A549 (cell line): ENCODE measurements around the gene TRABD2A. TPM values are rescaled to one million over a fixed set of nuclear protein-coding genes. Genes with fewer than 3 reads are reported as not detected.

Experiments used
- ATAC-seq, 2 experiments: fragments of 200-7000 bp in 1 of 2; fragments of >200 bp in 1 of 2; cut with Nextera tagmentation in 1 of 2; cut with Tn5 transposase in 1 of 2; 3 replicates each; pipeline versions ENCODE4 v1.8.0 to v1.9.1; 2018 to 2020; ENCODE audit warnings: mild to moderate bottlenecking in 1 of 2, moderate library complexity in 1 of 2
- CTCF ChIA-PET: fragments of 300-600 bp; sonication (Branson Sonifier 250); formaldehyde crosslinking; extraction: SDS; loops from one replicate; lab custom pipeline; 2021; ENCODE audit warnings: antibody characterized with exemption, inconsistent platforms; lab: Yijun Ruan, JAX
- POLR2A ChIA-PET: fragments of 350-600 bp; formaldehyde crosslinking; extraction: SDS; loops from one replicate; lab custom pipeline; 2021; ENCODE audit warnings: antibody characterized with exemption, inconsistent platforms; lab: Yijun Ruan, JAX
- DNase-seq, 2 experiments: peaks; one replicate each; pipeline versions ENCODE4 v3.0.0 to v3.0.0-alpha.2; 2011 to 2016; ENCODE audit warnings: low read depth in 1 of 2, low spot score in 1 of 2
- FAIRE-seq: peaks from 2 replicates; lab custom pipeline; 2011; peaks lifted over from hg19 to GRCh38; lab: Jason Lieb, UNC
- H3K27ac ChIP-seq, 2 experiments: fragments of >200 bp; sonication (Bioruptor Twin); formaldehyde crosslinking; 3 replicates each; pipeline ENCODE4 v1.5.1; 2016 to 2017
- H3K4me1 ChIP-seq: fragments of >200 bp; sonication (Bioruptor Twin); formaldehyde crosslinking; 3 replicates; pipeline ENCODE4 v1.6.1; 2016
- H3K4me2 ChIP-seq: fragments of >200 bp; sonication (Bioruptor Twin); formaldehyde crosslinking; 3 replicates; pipeline ENCODE4 v1.6.1; 2016
- H3K4me3 ChIP-seq: fragments of >200 bp; sonication (Bioruptor Twin); formaldehyde crosslinking; 3 replicates; pipeline ENCODE4 v1.5.1; 2016
- H3K9me3 ChIP-seq: fragments of >200 bp; sonication (Bioruptor Twin); formaldehyde crosslinking; 3 replicates; pipeline ENCODE4 v1.6.1; 2016
- BHLHE40 ChIP-seq: IDR thresholded peaks from 2 replicates; pipeline ENCODE4 v1.6.1; 2012; ENCODE audit warnings: low read depth, low read length, inconsistent platforms
- CBX2 ChIP-seq: fragments of 200-600 bp; sonication (generic); IDR thresholded peaks from 2 replicates; pipeline ENCODE4 v1.6.1; 2016; ENCODE audit warnings: low read depth, mild to moderate bottlenecking, borderline replicate concordance
- CBX8 ChIP-seq: fragments of 200-600 bp; sonication (generic); IDR thresholded peaks from 2 replicates; pipeline ENCODE4 v1.6.1; 2016
- CEBPB ChIP-seq, 2 experiments: fragments of >200 bp in 1 of 2; sonication (Bioruptor Twin) in 1 of 2; formaldehyde crosslinking in 1 of 2; IDR thresholded peaks; 2 replicates each; pipeline ENCODE4 v1.6.1; 2012 to 2016
- EHMT2 ChIP-seq: fragments of 200-600 bp; sonication (generic); IDR thresholded peaks from 2 replicates; pipeline ENCODE4 v1.6.1; 2016; ENCODE audit warnings: antibody characterized with exemption, low read depth, mild to moderate bottlenecking, moderate library complexity
- ELK1 ChIP-seq: fragments of 150-350 bp; IDR thresholded peaks from 2 replicates; pipeline ENCODE4 v1.6.1; 2014; ENCODE audit warnings: low read depth, mild to moderate bottlenecking, low read length
- FOXS1 ChIP-seq: fragments of 250-450 bp; sonication (Bioruptor Pico); IDR thresholded peaks from 2 replicates; pipeline ENCODE4 v1.5.0; 2020; ENCODE audit warnings: mild to moderate bottlenecking, moderate library complexity
- HES2 ChIP-seq: fragments of >200 bp; sonication (Bioruptor Twin); formaldehyde crosslinking; IDR thresholded peaks from 2 replicates; pipeline ENCODE4 v1.6.1; 2016
- HEYL ChIP-seq: fragments of 250-450 bp; sonication (Bioruptor Pico); IDR thresholded peaks from 2 replicates; pipeline ENCODE4 v1.8.0; 2021; ENCODE audit warnings: mild to moderate bottlenecking, moderate library complexity
- HOXB13 ChIP-seq: fragments of 250-450 bp; sonication (Bioruptor Pico); IDR thresholded peaks from 2 replicates; pipeline ENCODE4 v1.5.0; 2020; ENCODE audit warnings: low read depth, mild to moderate bottlenecking, moderate library complexity
- JUN ChIP-seq, 2 experiments: fragments of >200 bp; sonication (Bioruptor Twin); formaldehyde crosslinking; IDR thresholded peaks; 2 replicates in 1 of 2; 3 replicates in 1 of 2; pipeline ENCODE4 v1.6.1; 2016 to 2017
- MAFK ChIP-seq: fragments of 450-650 bp; IDR thresholded peaks from 2 replicates; pipeline ENCODE4 v1.6.1; 2014; ENCODE audit not compliant: partially characterized antibody
- NFE2L2 ChIP-seq: fragments of 150-350 bp; conservative IDR thresholded peaks from 2 replicates; pipeline ENCODE4 v1.6.1; 2014; ENCODE audit warnings: low read length
- NPAS2 ChIP-seq: fragments of 250-450 bp; sonication (Bioruptor Pico); IDR thresholded peaks from 2 replicates; pipeline ENCODE4 v1.8.0; 2022; ENCODE audit warnings: mild to moderate bottlenecking, moderate library complexity, borderline replicate concordance
- NR3C1 ChIP-seq: fragments of >200 bp; sonication (Bioruptor Twin); formaldehyde crosslinking; IDR thresholded peaks from 3 replicates; pipeline ENCODE4 v1.6.1; 2017
- PBX3 ChIP-seq: IDR thresholded peaks from 2 replicates; pipeline ENCODE4 v1.6.1; 2012
- RARB ChIP-seq: fragments of 250-450 bp; sonication (Bioruptor Pico); IDR thresholded peaks from 2 replicates; pipeline ENCODE4 v1.8.0; 2021; ENCODE audit warnings: mild to moderate bottlenecking, moderate library complexity
- REST ChIP-seq: fragments of 200-600 bp; sonication (generic); IDR thresholded peaks from 2 replicates; pipeline ENCODE4 v1.6.1; 2016; ENCODE audit warnings: antibody characterized with exemption, mild to moderate bottlenecking, moderate library complexity
- RNF2 ChIP-seq: fragments of 200-600 bp; sonication (generic); IDR thresholded peaks from 2 replicates; pipeline ENCODE4 v1.6.1; 2016; ENCODE audit warnings: low read depth, mild to moderate bottlenecking, antibody characterized with exemption, moderate library complexity, borderline replicate concordance
- SREBF2 ChIP-seq: fragments of 450-650 bp; IDR thresholded peaks from 2 replicates; pipeline ENCODE4 v1.6.1; 2014; ENCODE audit warnings: mild to moderate bottlenecking, moderate library complexity
- WGBS: methylation state at CpG from one replicate; pipeline ENCODE4 v1.1.6; 2017; ENCODE audit errors: missing lambda C conversion rate; 5-methylcytosine and 5-hydroxymethylcytosine counted together
- polyA plus RNA-seq, 4 experiments: library from polyadenylated mRNA; depleted of rRNA in 3 of 4; stranded (reverse); fragments of >200 nt; fragmentation: RNase III in 1 of 4; extraction: RNeasy Plus Mini Kit Qiagen cat#74134 plus additional on column Dnase treatment in 1 of 4; gene quantifications; 2 replicates in 3 of 4; 3 replicates in 1 of 4; pipeline ENCODE4 v1.2.3, GENCODE V29; 2011 to 2017
- TF ChIP-seq, protein P1 (sequence below): IDR thresholded peaks from 2 replicates; pipeline ENCODE4 v1.6.1; 2012; ENCODE audit warnings: low read depth, borderline replicate concordance
- TF ChIP-seq, protein P2 (sequence below): fragments of >200 bp; sonication (Bioruptor Twin); formaldehyde crosslinking; IDR thresholded peaks from 3 replicates; pipeline ENCODE4 v1.6.1; 2016

Gene TRABD2A
- polyA plus RNA-seq, 2 of the 4 experiments (the other 2 are of a cell fraction), result 6.1 to 7.1 TPM

DNA sequence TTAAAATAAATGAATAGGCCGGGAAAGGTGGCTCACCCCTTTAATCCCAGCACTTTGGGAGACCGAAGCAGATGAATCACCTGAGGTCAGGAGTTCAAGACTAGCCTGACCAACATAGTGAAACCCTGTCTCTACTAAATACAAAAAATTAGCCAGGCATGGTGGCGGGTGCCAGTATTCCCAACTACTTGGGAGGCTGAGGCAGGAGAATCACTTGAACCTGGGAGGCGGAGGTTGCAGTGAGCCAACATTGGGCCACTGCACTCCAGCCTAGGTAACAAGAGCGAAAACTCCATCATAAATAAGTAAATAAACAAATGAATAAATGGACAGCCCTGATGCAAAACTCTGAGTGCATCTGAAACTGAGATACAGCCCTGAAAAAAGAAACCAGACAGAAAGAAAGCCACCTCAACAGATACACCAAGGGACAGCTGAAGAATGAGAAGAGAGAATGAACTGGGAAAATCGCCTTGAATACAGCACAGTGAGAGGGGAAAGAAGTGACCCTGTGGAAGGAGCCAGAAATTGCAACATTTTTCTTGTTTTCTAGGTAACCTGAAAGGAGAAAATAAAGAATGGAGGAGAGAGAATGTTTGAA lies 64.4 kb downstream of the TRABD2A start (continued):
- TF ChIP-seq CEBPB (IDR thresholded peaks at IDR 0.05), result no peak

DNA sequence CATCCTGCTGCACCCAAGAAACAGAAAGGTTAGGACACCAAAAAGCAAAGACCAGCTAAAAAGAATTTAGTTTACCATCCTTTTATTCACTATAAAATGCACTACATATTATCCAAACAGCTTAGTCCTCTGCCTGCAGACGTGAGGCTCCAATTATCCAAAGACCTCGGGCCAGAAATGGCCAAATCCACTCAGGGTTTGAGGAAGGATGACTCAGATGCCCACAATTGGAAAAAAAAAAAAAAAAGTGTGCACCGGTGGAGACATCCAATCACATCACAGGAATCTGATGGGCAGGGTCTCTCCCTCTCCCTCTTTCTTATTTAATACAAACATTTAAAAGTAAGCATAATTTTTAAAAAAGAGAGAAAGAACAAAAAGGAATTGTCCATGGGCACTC lies 65.7 kb downstream of the TRABD2A start:
- ChIA-PET POLR2A (no interaction called here), CTCF (no interaction called here)
- FAIRE-seq (no peak), ATAC-seq (no peak), DNase-seq (no peak)
- Histone ChIP-seq H3K4me3 (no peak overlapping the region), H3K4me1 (no peaks in the 10 kb centered on the region), H3K4me2 (no peak overlapping the region), H3K9me3 (no peaks in the 10 kb centered on the region), H3K27ac (no peak overlapping the region)
- TF ChIP-seq SREBF2 (no peak), NFE2L2 (no peak), FOXS1 (CRISPR knock-in tag) (no peak)
- TF ChIP-seq, protein P1, sequence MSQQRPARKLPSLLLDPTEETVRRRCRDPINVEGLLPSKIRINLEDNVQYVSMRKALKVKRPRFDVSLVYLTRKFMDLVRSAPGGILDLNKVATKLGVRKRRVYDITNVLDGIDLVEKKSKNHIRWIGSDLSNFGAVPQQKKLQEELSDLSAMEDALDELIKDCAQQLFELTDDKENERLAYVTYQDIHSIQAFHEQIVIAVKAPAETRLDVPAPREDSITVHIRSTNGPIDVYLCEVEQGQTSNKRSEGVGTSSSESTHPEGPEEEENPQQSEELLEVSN, result no peak
- WGBS, result 12% methylated on average over 3 of the region's 3 CpGs

- H3K4me2 ChIP-seq, result no peak overlapping the region
- POLR2A ChIA-PET, result no interaction called here
- DNase-seq, result no peak
- no peak for ATAC-seq
- H3K27ac ChIP-seq, result no peak overlapping the region
- no peak overlapping the region for H3K4me3 ChIP-seq
- H3K4me1 ChIP-seq, result peaks cover 11% of the 10 kb centered on the region
- H3K9me3 ChIP-seq, result no peaks in the 10 kb centered on the region
- WGBS, result 90% methylated on average over 6 of the region's 6 CpGs
- TF ChIP-seq RNF2 (no peak), HOXB13 (no peak), JUN (IDR thresholded peaks at IDR 0.05) (no peak), REST (0 out of 2 replicates have a peak, but pooled peaks have one; percentile 26), EHMT2 (no peak), MAFK (no peak)
- FAIRE-seq, result no peak
- CTCF ChIA-PET, result interaction anchor here (0.9 kb wide), 1 partner anchor 19 kb away, joined by 3 read pairs; no protein-coding TSS in a partner anchor
These were observed 68.9 kb downstream of the TRABD2A start for GRCh38 chr2:84811839-84812431.

- H3K4me2 ChIP-seq, result no peak overlapping the region
- POLR2A ChIA-PET, result no interaction called here
- no peak overlapping the region for H3K4me3 ChIP-seq
- H3K9me3 ChIP-seq, result no peaks in the 10 kb centered on the region
- WGBS, result 75% methylated on average over 4 of the region's 4 CpGs
- no peak overlapping the region for H3K27ac ChIP-seq
- CTCF ChIA-PET, result interaction anchor here (0.8 kb wide), 1 partner anchor 311 kb away, joined by 3 read pairs; no protein-coding TSS in a partner anchor
- peaks cover 33% of the 10 kb centered on the region for H3K4me1 ChIP-seq
- DNase-seq (no peak), ATAC-seq (no peak), FAIRE-seq (no peak)
- TF ChIP-seq BHLHE40, result no peak
- TF ChIP-seq ELK1, result no peak
- TF ChIP-seq CBX8, result no peak
- TF ChIP-seq NPAS2, result no peak
- TF ChIP-seq RNF2, result no peak
- no peak for TF ChIP-seq PBX3
- no peak for TF ChIP-seq RARB
- TF ChIP-seq MAFK, result no peak
- no peak for TF ChIP-seq HES2
- no peak for TF ChIP-seq SREBF2
- TF ChIP-seq JUN (IDR thresholded peaks at IDR 0.05), result no peak
- TF ChIP-seq, protein P2, sequence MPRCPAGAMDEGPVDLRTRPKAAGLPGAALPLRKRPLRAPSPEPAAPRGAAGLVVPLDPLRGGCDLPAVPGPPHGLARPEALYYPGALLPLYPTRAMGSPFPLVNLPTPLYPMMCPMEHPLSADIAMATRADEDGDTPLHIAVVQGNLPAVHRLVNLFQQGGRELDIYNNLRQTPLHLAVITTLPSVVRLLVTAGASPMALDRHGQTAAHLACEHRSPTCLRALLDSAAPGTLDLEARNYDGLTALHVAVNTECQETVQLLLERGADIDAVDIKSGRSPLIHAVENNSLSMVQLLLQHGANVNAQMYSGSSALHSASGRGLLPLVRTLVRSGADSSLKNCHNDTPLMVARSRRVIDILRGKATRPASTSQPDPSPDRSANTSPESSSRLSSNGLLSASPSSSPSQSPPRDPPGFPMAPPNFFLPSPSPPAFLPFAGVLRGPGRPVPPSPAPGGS, result no peak
- TF ChIP-seq EHMT2, result no peak
- TF ChIP-seq CBX2, result no peak
- TF ChIP-seq HEYL (CRISPR knock-in tag), result no peak
- TF ChIP-seq NR3C1, result no peak
- TF ChIP-seq NFE2L2, result no peak
These were observed 72.6 kb downstream of the TRABD2A start for GRCh38 chr2:84808279-84808678.
